Neural cell (in vitro differentiated cells): ENCODE data around the gene SYNJ1. TPM values are rescaled to one million over a fixed set of nuclear protein-coding genes. Genes with fewer than 3 reads are reported as not detected.
"Not testable (repeated sequence)": the region's sequence is repeated elsewhere in the genome, so short reads cannot be mapped to it uniquely, and the experiment has no call there.

Source experiments
- H2AFZ ChIP-seq: fragments of 200-600, 300-800 bp; sonication (generic), shearing (Covaris generic); 2 replicates; pipeline ENCODE4 v1.6.0; 2014; ENCODE audit warnings: low read depth, mild to moderate bottlenecking, antibody characterized with exemption, low read length, moderate library complexity
- H3F3A ChIP-seq: fragments of 200-600 bp; shearing (Covaris generic); 2 replicates; pipeline ENCODE4 v1.6.1; 2016; ENCODE audit warnings: mild to moderate bottlenecking, moderate library complexity, mixed read lengths, antibody characterized with exemption, low read length; ENCODE audit not compliant: insufficient read depth, poor library complexity, severe bottlenecking
- H3K27ac ChIP-seq: fragments of 200-600, 300-800 bp; sonication (generic), shearing (Covaris generic); 2 replicates; pipeline ENCODE4 v1.5.1; 2014; ENCODE audit warnings: mild to moderate bottlenecking, low read length, moderate library complexity
- H3K27me3 ChIP-seq: fragments of 300-800, 200-600 bp; sonication (generic), shearing (Covaris generic); 2 replicates; pipeline ENCODE4 v1.6.0; 2014; ENCODE audit warnings: mild to moderate bottlenecking, low read depth, low read length, moderate library complexity; ENCODE audit not compliant: insufficient read depth
- H3K36me3 ChIP-seq: fragments of 300-800, 200-600 bp; sonication (generic), shearing (Covaris generic); 2 replicates; pipeline ENCODE4 v1.5.1; 2014; ENCODE audit warnings: mild to moderate bottlenecking, antibody characterized with exemption, low read length, moderate library complexity; ENCODE audit not compliant: insufficient read depth
- H3K4me2 ChIP-seq: fragments of 300-800, 200-600 bp; sonication (generic), shearing (Covaris generic); 2 replicates; pipeline ENCODE4 v1.6.0; 2014; ENCODE audit warnings: mild to moderate bottlenecking, low read length
- H3K4me3 ChIP-seq: fragments of 300-800, 200-600 bp; sonication (generic), shearing (Covaris generic); 2 replicates; pipeline ENCODE4 v1.5.1; 2014; ENCODE audit warnings: mild to moderate bottlenecking, low read length, moderate library complexity
- H3K79me2 ChIP-seq: fragments of 200-600 bp; shearing (Covaris generic); replicated peaks from 2 replicates; pipeline ENCODE4 v1.6.0; 2014; ENCODE audit warnings: mild to moderate bottlenecking, low read length, moderate library complexity; ENCODE audit not compliant: insufficient read depth
- H3K9ac ChIP-seq: fragments of 300-800, 200-600 bp; sonication (generic), shearing (Covaris generic); 2 replicates; pipeline ENCODE4 v1.6.1; 2016; ENCODE audit warnings: mild to moderate bottlenecking, low read length, mixed read lengths
- H3K9me2 ChIP-seq: fragments of 200-600 bp; shearing (Covaris generic); 2 replicates; pipeline ENCODE4 v1.6.1; 2016; ENCODE audit warnings: mild to moderate bottlenecking, low read length, mixed read lengths; ENCODE audit not compliant: insufficient read depth
- H3K9me3 ChIP-seq: fragments of 200-600, 300-800 bp; sonication (generic), shearing (Covaris generic); 2 replicates; pipeline ENCODE4 v1.6.1; 2016; ENCODE audit warnings: mild to moderate bottlenecking, mixed run types, low read length, moderate library complexity, mixed read lengths
- H4K20me1 ChIP-seq: fragments of 200-600 bp; shearing (Covaris generic); 2 replicates; pipeline ENCODE4 v1.6.1; 2016; ENCODE audit warnings: mild to moderate bottlenecking, mixed run types; ENCODE audit not compliant: insufficient read depth
- CTCF ChIP-seq: fragments of 450-650 bp; IDR thresholded peaks from 2 replicates; pipeline ENCODE4 v1.5.1; 2014; ENCODE audit warnings: antibody characterized with exemption, mild to moderate bottlenecking, moderate library complexity; ENCODE audit not compliant: poor library complexity, severe bottlenecking
- EP300 ChIP-seq: fragments of 450-650 bp; conservative IDR thresholded peaks from 2 replicates; pipeline ENCODE4 v1.6.1; 2014; ENCODE audit warnings: antibody characterized with exemption, mild to moderate bottlenecking, moderate library complexity; ENCODE audit not compliant: poor library complexity, severe bottlenecking
- EZH2 ChIP-seq: fragments of 200-600, 300-800 bp; shearing (Covaris generic), sonication (generic); IDR thresholded peaks from 2 replicates; pipeline ENCODE4 v1.6.1; 2014; ENCODE audit warnings: antibody characterized with exemption, low read length, borderline replicate concordance, mild to moderate bottlenecking; ENCODE audit not compliant: insufficient read depth, poor library complexity, severe bottlenecking
- MXI1 ChIP-seq: fragments of 450-650 bp; conservative IDR thresholded peaks from 2 replicates; pipeline ENCODE4 v1.6.1; 2014; ENCODE audit warnings: antibody characterized with exemption, mild to moderate bottlenecking; ENCODE audit not compliant: poor library complexity, severe bottlenecking
- POLR2AphosphoS5 ChIP-seq: IDR thresholded peaks from 2 replicates; pipeline ENCODE4 v1.6.1; 2012
- RAD21 ChIP-seq: fragments of 450-650 bp; conservative IDR thresholded peaks from 2 replicates; pipeline ENCODE4 v1.6.1; 2014; ENCODE audit warnings: antibody characterized with exemption, mild to moderate bottlenecking, moderate library complexity
- REST ChIP-seq: IDR thresholded peaks from 2 replicates; pipeline ENCODE4 v1.6.1; 2012; ENCODE audit warnings: borderline replicate concordance
- SMC3 ChIP-seq: fragments of 450-650 bp; conservative IDR thresholded peaks from 2 replicates; pipeline ENCODE4 v1.6.1; 2014; ENCODE audit warnings: antibody characterized with exemption, mild to moderate bottlenecking, moderate library complexity; ENCODE audit not compliant: poor library complexity
- TAF1 ChIP-seq: IDR thresholded peaks from 2 replicates; pipeline ENCODE4 v1.6.1; 2012; ENCODE audit warnings: low read depth
- polyA plus RNA-seq: library from polyadenylated mRNA; depleted of rRNA; stranded (reverse); fragments of >200 nt; gene quantifications from 2 replicates; pipeline ENCODE4 v1.2.3, GENCODE V29; 2014

Gene SYNJ1
- polyA plus RNA-seq, 1 donor from 2014 or later = 24.1 TPM

GRCh38 chr21:32746711-32747110, 18.9 kb upstream of the SYNJ1 start:
- H3K36me3 ChIP-seq = peaks cover 20% of the 10 kb centered on the region

GRCh38 chr21:32742396-32742795, 14.6 kb upstream of the SYNJ1 start:
- Histone ChIP-seq H3K36me3 (peaks cover 7% of the 10 kb centered on the region), H3K4me3 (no peak overlapping the region), H2AFZ (no peak overlapping the region), H3K4me2 (no peak overlapping the region), H3K27ac (no peak overlapping the region), H3K79me2 (peaks cover 7% of the 10 kb centered on the region), H4K20me1 (peaks cover 3% of the 10 kb centered on the region), H3K9me2 (no peaks in the 10 kb centered on the region), H3K9me3 (no peaks in the 10 kb centered on the region), H3F3A (no peaks in the 10 kb centered on the region), H3K9ac (no peak overlapping the region), H3K27me3 (no peaks in the 10 kb centered on the region)
- TF ChIP-seq SMC3 (no peak), RAD21 (no peak), TAF1 (no peak), POLR2AphosphoS5 (no peak), REST (no peak), MXI1 (no peak), CTCF (no peak), EP300 (no peak)

More at GRCh38 chr21:32746711-32747110, 18.9 kb upstream of the SYNJ1 start:
- not testable (repeated sequence) for H3K9me3 ChIP-seq, H3K9ac ChIP-seq, H4K20me1 ChIP-seq, H3K79me2 ChIP-seq, H2AFZ ChIP-seq, H3K27ac ChIP-seq, H3F3A ChIP-seq, H3K9me2 ChIP-seq, H3K4me2 ChIP-seq, H3K4me3 ChIP-seq, H3K27me3 ChIP-seq

- Histone ChIP-seq H3F3A (no peaks in the 10 kb centered on the region), H4K20me1 (peaks cover 3% of the 10 kb centered on the region), H3K4me3 (no peak overlapping the region), H3K79me2 (peaks cover 7% of the 10 kb centered on the region), H3K27ac (no peak overlapping the region), H3K9me2 (no peaks in the 10 kb centered on the region), H3K4me2 (no peak overlapping the region), H3K27me3 (no peaks in the 10 kb centered on the region), H3K9me3 (no peaks in the 10 kb centered on the region), H3K9ac (no peak overlapping the region), H3K36me3 (peaks cover 7% of the 10 kb centered on the region), H2AFZ (no peak overlapping the region)
- TF ChIP-seq SMC3 (no peak), RAD21 (no peak), CTCF (no peak), TAF1 (no peak), POLR2AphosphoS5 (no peak), MXI1 (no peak), EP300 (no peak), EZH2 (no peak), REST (no peak)
These were observed 13.5 kb upstream of the SYNJ1 start for GRCh38 chr21:32741336-32741735.
